ENCODE data around the gene ABCC4.

GRCh38 chr13:95343944-95344343 is 42.7 kb upstream of the ABCC4 start:
- TF ChIP-seq CTCF (IDR thresholded peaks at IDR 0.05 in 2 of 3, conservative IDR thresholded peaks at IDR 0.05 in 1 of 3; ENCODE audit: borderline replicate concordance in 1 of 3, insufficient read depth in 1 of 3, low read depth in 2 of 3, low read length in 2 of 3) (no peak), POLR2AphosphoS5 (IDR thresholded peaks at IDR 0.05; ENCODE audit: low read depth, low read length) (no peak), POLR2A (IDR thresholded peaks at IDR 0.05; ENCODE audit: borderline replicate concordance, extremely low read depth, insufficient read depth, insufficient read length) (no peak), ZBTB33 (IDR thresholded peaks at IDR 0.05; ENCODE audit: extremely low read depth, insufficient replicate concordance, low read length) (no peak), MAX (IDR thresholded peaks at IDR 0.05) (no peak)
